HG03439 (cell line): ENCODE measurements around the gene FLCN.

ENCODE experiments used
- ATAC-seq: cut with Tn5 transposase; IDR thresholded peaks from one replicate; pipeline ENCODE4 v1.9.1; 2021; ENCODE audit warnings: mild to moderate bottlenecking, moderate library complexity; ENCODE audit not compliant: unreplicated experiment

FLCN gene

DNA sequence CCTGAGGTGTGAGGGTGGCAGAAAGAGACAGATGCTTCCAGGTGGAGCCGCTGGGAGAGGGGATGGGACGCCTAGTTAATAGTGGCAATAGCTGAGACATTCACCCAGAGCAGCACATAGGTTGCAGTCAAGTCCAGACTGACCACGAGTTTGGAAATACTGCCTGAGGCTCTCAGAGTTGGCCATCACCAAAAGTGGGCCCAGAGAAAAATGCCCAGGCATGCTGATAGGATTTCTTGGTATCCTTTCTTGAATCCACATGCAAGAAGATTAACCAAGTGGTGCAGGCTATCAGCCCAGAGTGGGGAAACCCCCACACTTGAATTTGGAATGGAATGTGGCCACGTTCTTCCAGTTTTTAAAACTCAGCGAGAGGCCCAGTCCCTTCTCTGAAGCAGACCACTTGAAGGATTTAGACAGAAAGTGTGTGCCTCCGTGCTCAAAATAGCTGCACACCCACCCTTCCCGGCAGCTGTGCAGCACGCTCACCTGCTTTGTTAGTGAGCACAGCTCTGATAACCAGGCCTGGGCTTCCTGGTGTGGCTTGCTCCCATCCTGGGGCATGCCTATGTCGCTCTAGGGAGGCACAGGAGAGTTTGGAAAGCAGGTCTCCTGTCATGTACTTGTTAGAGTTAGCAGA, 66.5 kb downstream of the FLCN start:
- ATAC-seq, result no peak

- no peak for ATAC-seq
These were observed 67.6 kb downstream of the FLCN start for GRCh38 chr17:17169396-17169795.

DNA sequence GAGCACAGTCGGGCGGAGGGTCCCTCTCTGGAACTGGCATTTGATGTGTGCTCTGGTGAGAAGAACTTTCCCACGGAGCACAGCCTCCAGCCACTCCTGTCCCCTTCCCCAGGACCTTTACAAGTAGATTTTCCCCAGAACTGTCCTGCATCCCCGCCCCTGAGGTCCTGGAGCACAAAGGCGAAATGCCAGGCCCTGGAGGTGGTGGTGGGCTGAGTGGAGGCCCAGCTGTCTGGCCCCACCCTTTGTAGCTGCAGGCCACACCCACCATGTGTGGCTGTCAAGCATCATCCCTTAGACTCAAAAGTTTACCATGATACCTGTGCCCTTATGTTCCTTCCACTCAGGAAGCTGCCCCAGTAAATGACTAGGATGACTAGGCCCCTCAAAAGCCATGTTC, 68.6 kb downstream of the FLCN start:
- no peak for ATAC-seq

GRCh38 chr17:17167986-17168385, 69.0 kb downstream of the FLCN start:
- no peak for ATAC-seq

DNA sequence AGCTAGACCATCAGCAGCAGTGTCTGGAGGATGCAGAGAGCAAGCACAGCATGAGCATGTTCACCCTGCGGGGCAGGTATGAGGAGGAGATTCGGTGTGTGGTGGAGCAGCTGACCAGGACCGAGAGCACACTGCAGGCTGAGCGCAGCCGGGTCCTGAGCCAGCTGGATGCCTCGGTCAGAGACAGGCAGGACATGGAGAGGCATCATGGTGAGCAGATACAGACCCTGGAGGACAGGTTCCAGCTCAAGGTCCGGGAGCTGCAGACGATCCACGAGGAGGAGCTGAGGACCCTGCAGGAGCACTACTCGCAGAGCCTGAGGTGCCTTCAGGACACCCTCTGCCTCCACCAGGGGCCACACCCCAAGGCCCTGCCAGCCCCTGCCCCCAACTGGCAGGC, 69.6 kb downstream of the FLCN start:
- ATAC-seq, result no peak

GRCh38 chr17:17166446-17166845, 70.5 kb downstream of the FLCN start:
- ATAC-seq, result no peak

GRCh38 chr17:17165666-17166308, 71.2 kb downstream of the FLCN start:
- ATAC-seq, result no peak

DNA sequence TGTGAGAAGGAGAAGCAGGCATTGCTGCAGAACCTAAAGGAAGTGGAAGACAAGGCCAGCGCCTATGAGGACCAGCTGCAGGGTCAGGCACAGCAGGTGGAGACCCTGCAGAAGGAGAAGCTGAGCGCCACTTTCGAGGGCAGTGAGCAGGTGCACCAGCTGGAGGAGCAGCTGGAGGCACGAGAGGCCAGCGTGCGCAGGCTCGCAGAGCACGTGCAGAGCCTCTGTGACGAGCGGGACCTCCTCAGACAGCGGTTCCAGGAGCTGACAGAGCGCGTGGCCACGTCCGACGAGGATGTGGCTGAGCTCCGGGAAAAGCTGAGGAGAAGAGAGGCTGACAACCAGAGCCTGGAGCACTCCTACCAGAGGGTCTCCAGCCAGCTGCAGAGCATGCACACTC, 72.3 kb downstream of the FLCN start:
- ATAC-seq, result no peak

DNA sequence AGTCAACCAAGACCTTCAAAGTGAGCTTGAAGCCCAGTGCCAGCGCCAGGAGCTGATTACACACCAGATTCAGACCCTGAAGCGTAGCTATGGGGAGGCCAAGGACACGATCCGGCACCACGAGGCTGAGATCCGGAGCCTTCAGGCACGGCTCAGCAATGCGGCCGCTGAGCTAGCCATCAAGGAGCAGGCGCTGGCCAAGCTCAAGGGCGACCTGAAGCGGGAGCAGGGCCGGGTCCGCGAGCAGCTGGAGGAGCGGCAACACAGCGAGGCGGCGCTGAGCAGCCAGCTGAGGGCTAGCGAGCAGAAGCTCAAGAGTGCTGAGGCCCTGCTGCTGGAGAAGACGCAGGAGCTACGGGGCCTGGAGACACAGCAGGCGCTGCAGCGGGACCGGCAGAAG, 72.8 kb downstream of the FLCN start:
- no peak for ATAC-seq
